Activated CD4-positive, alpha-beta T cell treated with anti-CD3 and anti-CD28 coated beads, Interleukin-2, amount 50 U/mL, for 48 hours (primary cell): Measurements from ENCODE around the gene GPATCH1.
"Not testable (repeated sequence)": the region's sequence is repeated elsewhere in the genome, so short reads cannot be mapped to it uniquely, and the experiment has no call there.

Source experiments
- DNase-seq, 2 experiments: peaks; one replicate each; pipeline ENCODE4 v3.0.0-alpha.2; 2020

GPATCH1 gene

GRCh38 chr19:33117501-33117900, 36.5 kb downstream of the GPATCH1 start:
- no peak for DNase-seq

- DNase-seq = no peak
These were observed 37.7 kb downstream of the GPATCH1 start for GRCh38 chr19:33118643-33119042.

- no peak for DNase-seq
These were observed 43.5 kb downstream of the GPATCH1 start for GRCh38 chr19:33124207-33125098.

GRCh38 chr19:33125929-33126388, 45.0 kb downstream of the GPATCH1 start:
- DNase-seq = peak; percentile 41 to 54

GRCh38 chr19:33126712-33127111, 45.7 kb downstream of the GPATCH1 start:
- not testable (repeated sequence) for DNase-seq

GRCh38 chr19:33129901-33130300, 48.9 kb downstream of the GPATCH1 start:
- DNase-seq = no peak

GRCh38 chr19:33130433-33130832, 49.5 kb downstream of the GPATCH1 start:
- no peak for DNase-seq

GRCh38 chr19:33132021-33132420, 51.0 kb downstream of the GPATCH1 start, which contains the start of gene WDR88:
WDR88 (plus strand) TSS chr19:33132114; CDS start chr19:33132170, 56 bp downstream.
- DNase-seq = no peak

- DNase-seq = no peak
These were observed 51.4 kb downstream of the GPATCH1 start for GRCh38 chr19:33132425-33132824.

GRCh38 chr19:33133438-33134031, 52.6 kb downstream of the GPATCH1 start:
- DNase-seq = no peak

GRCh38 chr19:33134571-33135041, 53.6 kb downstream of the GPATCH1 start:
- DNase-seq = peak; percentile 71 to 82

- no peak for DNase-seq
These were observed 58.2 kb downstream of the GPATCH1 start for GRCh38 chr19:33139165-33139564.

- peak; percentile 62 to 70 for DNase-seq
These were observed 63.0 kb downstream of the GPATCH1 start for GRCh38 chr19:33143897-33144405.

GRCh38 chr19:33146209-33146608, 65.2 kb downstream of the GPATCH1 start:
- no peak for DNase-seq

GRCh38 chr19:33147538-33147937, 66.6 kb downstream of the GPATCH1 start:
- DNase-seq = no peak

- DNase-seq = no peak
These were observed 70.0 kb downstream of the GPATCH1 start for GRCh38 chr19:33150852-33151518.

GRCh38 chr19:33152176-33152575, 71.2 kb downstream of the GPATCH1 start:
- DNase-seq = no peak

- DNase-seq = not testable (repeated sequence)
These were observed 71.6 kb downstream of the GPATCH1 start for GRCh38 chr19:33152625-33153024.

GRCh38 chr19:33154313-33154712, 73.3 kb downstream of the GPATCH1 start:
- not testable (repeated sequence) for DNase-seq

- no peak for DNase-seq
These were observed 75.4 kb downstream of the GPATCH1 start for GRCh38 chr19:33156334-33156733.

GRCh38 chr19:33157906-33158305, 76.9 kb downstream of the GPATCH1 start:
- DNase-seq = no peak

GRCh38 chr19:33158365-33158764, 77.4 kb downstream of the GPATCH1 start:
- DNase-seq = no peak

- DNase-seq = no peak
These were observed 78.2 kb downstream of the GPATCH1 start for GRCh38 chr19:33159149-33159548.
